Skeletal muscle satellite cell (primary cell): ENCODE data around the gene NIM1K.
"Not testable (repeated sequence)": the region's sequence is repeated elsewhere in the genome, so short reads cannot be mapped to it uniquely, and the experiment has no call there.

Experiments
- H3K27me3 ChIP-seq: 2 replicates; pipeline ENCODE4 v1.7.0; 2013; ENCODE audit warnings: low read length; ENCODE audit not compliant: control insufficient read depth, insufficient read depth
- H3K36me3 ChIP-seq: 2 replicates; pipeline ENCODE4 v1.7.0; 2013; ENCODE audit warnings: mild to moderate bottlenecking, control low read depth, low read length; ENCODE audit not compliant: insufficient read depth
- H3K4me1 ChIP-seq: 2 replicates; pipeline ENCODE4 v1.7.0; 2013; ENCODE audit warnings: low read length; ENCODE audit not compliant: control insufficient read depth, insufficient read depth
- H3K4me2 ChIP-seq: 2 replicates; pipeline ENCODE4 v1.7.0; 2013; ENCODE audit warnings: mild to moderate bottlenecking, low read length
- H3K4me3 ChIP-seq: 2 replicates; pipeline ENCODE4 v1.7.0; 2013; ENCODE audit warnings: low read length
- H3K9ac ChIP-seq: 2 replicates; pipeline ENCODE4 v1.7.0; 2013; ENCODE audit warnings: mild to moderate bottlenecking, low read depth, low read length, moderate library complexity
- H3K9me3 ChIP-seq: replicated peaks from 2 replicates; pipeline ENCODE4 v1.7.0; 2013; ENCODE audit warnings: mild to moderate bottlenecking, control low read depth, low read length

The NIM1K gene

GRCh38 chr5:43256261-43256966, 64.4 kb downstream of the NIM1K start:
- H3K4me1 ChIP-seq = no peaks in the 10 kb centered on the region
- H3K9ac ChIP-seq = no peak overlapping the region
- H3K27me3 ChIP-seq = peaks cover 14% of the 10 kb centered on the region
- no peaks in the 10 kb centered on the region for H3K36me3 ChIP-seq
- H3K4me2 ChIP-seq = no peak overlapping the region
- H3K9me3 ChIP-seq = no peaks in the 10 kb centered on the region
- no peak overlapping the region for H3K4me3 ChIP-seq

GRCh38 chr5:43258116-43258515, 66.1 kb downstream of the NIM1K start:
- Histone ChIP-seq H3K9me3 (no peaks in the 10 kb centered on the region), H3K27me3 (peaks cover 4% of the 10 kb centered on the region), H3K36me3 (no peaks in the 10 kb centered on the region), H3K4me1 (no peaks in the 10 kb centered on the region), H3K9ac (no peak overlapping the region), H3K4me2 (no peak overlapping the region), H3K4me3 (no peak overlapping the region)

DNA sequence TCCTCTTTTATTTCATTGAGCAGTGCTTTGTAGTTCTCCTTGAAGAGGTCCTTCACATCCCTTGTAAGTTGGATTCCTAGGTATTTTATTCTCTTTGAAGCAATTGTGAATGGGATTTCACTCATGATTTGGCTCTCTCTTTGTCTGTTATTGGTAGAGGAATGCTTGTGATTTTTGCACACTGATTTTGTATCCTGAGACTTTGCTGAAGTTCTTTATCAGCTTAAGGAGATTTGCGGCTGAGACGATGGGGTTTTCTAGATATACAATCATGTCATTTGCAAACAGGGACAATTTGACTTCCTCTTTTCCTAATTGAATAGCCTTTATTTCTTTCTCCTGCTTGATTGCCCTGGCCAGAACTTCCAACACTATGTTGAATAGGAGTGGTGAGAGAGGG, 70.2 kb downstream of the NIM1K start:
- H3K4me2 ChIP-seq, H3K9ac ChIP-seq, H3K4me3 ChIP-seq, H3K9me3 ChIP-seq, H3K27me3 ChIP-seq, H3K4me1 ChIP-seq, H3K36me3 ChIP-seq: not testable (repeated sequence)

GRCh38 chr5:43268188-43268820, 76.3 kb downstream of the NIM1K start:
- Histone ChIP-seq H3K4me1 (no peaks in the 10 kb centered on the region), H3K4me2 (no peak overlapping the region), H3K4me3 (no peak overlapping the region), H3K27me3 (peaks cover 10% of the 10 kb centered on the region), H3K36me3 (no peaks in the 10 kb centered on the region), H3K9ac (no peak overlapping the region), H3K9me3 (no peaks in the 10 kb centered on the region)

- H3K27me3 ChIP-seq = peaks cover 24% of the 10 kb centered on the region
- no peaks in the 10 kb centered on the region for H3K4me1 ChIP-seq
- no peaks in the 10 kb centered on the region for H3K9me3 ChIP-seq
- H3K36me3 ChIP-seq = no peaks in the 10 kb centered on the region
- H3K9ac ChIP-seq = no peak overlapping the region
- no peak overlapping the region for H3K4me3 ChIP-seq
- H3K4me2 ChIP-seq = no peak overlapping the region
Measured at GRCh38 chr5:43270645-43271044, 78.6 kb downstream of the NIM1K start.

DNA sequence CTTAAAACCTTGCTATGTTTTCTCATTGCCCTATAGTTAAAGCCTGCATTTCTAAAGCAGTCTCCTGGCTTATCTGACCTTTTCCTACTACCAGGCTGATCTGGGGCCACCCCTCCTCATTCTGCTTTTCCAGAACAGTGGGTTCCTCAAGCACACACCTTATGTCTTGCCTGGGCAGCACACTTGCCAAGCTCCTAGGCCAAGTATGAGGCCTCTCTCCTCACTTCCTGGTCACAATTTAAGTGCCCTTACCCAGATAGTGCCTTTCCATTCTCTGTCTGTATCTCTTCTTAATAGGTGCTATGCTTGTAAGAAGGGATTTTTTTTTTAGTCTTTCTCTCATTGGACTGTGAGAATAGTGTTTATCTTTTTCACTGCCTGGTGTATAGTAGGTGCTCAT, 81.5 kb downstream of the NIM1K start:
- no peak overlapping the region for H3K4me3 ChIP-seq
- H3K4me2 ChIP-seq = no peak overlapping the region
- no peaks in the 10 kb centered on the region for H3K4me1 ChIP-seq
- H3K36me3 ChIP-seq = no peaks in the 10 kb centered on the region
- peaks cover 24% of the 10 kb centered on the region for H3K27me3 ChIP-seq
- H3K9ac ChIP-seq = no peak overlapping the region
- H3K9me3 ChIP-seq = no peaks in the 10 kb centered on the region

DNA sequence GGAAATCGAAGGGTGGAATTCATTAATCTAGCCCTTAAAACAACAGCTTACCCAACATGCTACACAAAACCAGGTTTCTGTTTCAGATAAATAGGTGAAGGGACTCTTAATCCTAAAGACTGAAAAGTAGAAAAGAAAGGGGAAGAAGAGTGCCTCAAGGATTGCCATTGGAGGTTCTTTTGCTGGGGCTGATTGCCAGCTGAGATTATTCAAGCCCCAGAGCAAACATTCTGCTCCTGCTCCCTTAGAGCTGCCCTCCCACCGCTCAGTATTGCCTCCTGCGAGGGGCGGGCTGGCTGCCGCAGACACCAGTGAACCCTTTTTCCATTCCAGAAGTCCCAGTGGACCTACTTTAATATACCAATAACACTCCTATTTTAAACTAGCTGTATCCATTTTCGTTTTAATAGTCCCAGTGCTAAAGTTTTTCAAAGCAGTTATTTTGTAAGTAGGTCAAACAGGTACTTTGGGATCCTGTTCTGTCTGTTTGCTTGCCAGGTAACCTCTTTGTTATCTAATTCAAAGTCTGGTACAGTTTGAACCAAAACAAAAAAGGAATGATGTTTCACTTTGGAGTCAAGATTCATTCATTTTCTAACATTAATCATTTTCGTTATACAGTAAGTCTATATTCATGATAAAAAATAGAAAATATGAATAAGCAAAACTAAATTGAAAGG, 82.5 kb downstream of the NIM1K start:
- H3K9me3 ChIP-seq = no peaks in the 10 kb centered on the region
- no peak overlapping the region for H3K4me2 ChIP-seq
- H3K4me3 ChIP-seq = no peak overlapping the region
- H3K36me3 ChIP-seq = no peaks in the 10 kb centered on the region
- no peak overlapping the region for H3K9ac ChIP-seq
- peaks cover 24% of the 10 kb centered on the region for H3K27me3 ChIP-seq
- no peaks in the 10 kb centered on the region for H3K4me1 ChIP-seq

DNA sequence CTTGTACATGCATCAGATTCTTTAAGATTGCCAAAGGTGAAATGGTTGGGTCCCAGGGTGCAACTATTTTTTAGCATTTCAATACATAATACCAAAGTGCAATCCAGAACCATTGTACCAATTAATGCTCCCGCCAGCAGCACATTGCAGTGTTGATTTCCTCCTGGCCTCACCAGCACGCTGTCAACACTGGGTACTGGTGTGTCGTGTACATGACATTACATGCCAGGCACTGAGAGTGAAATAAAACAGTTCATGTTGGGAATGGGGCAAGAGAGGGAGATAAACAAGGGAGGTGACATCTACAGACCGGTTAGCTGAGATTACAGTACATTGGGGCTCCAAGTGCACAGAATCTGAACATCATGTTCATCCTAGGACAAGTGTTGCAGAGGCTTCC, 83.4 kb downstream of the NIM1K start:
- Histone ChIP-seq H3K9me3 (no peaks in the 10 kb centered on the region), H3K4me3 (no peak overlapping the region), H3K27me3 (peaks cover 24% of the 10 kb centered on the region), H3K9ac (no peak overlapping the region), H3K4me1 (no peaks in the 10 kb centered on the region), H3K4me2 (no peak overlapping the region), H3K36me3 (no peaks in the 10 kb centered on the region)

- Histone ChIP-seq H3K4me3 (no peak overlapping the region), H3K4me1 (no peaks in the 10 kb centered on the region), H3K36me3 (no peaks in the 10 kb centered on the region), H3K4me2 (no peak overlapping the region), H3K27me3 (peaks cover 7% of the 10 kb centered on the region), H3K9ac (no peak overlapping the region), H3K9me3 (no peaks in the 10 kb centered on the region)
Measured at GRCh38 chr5:43279548-43280274, 87.7 kb downstream of the NIM1K start.

- no peak overlapping the region for H3K4me3 ChIP-seq
- no peaks in the 10 kb centered on the region for H3K4me1 ChIP-seq
- no peaks in the 10 kb centered on the region for H3K27me3 ChIP-seq
- no peak overlapping the region for H3K9ac ChIP-seq
- peaks cover 6% of the 10 kb centered on the region for H3K36me3 ChIP-seq
- no peak overlapping the region for H3K4me2 ChIP-seq
- H3K9me3 ChIP-seq = no peaks in the 10 kb centered on the region
Measured at GRCh38 chr5:43281840-43282658, 90.0 kb downstream of the NIM1K start.

- Histone ChIP-seq H3K9ac (no peak overlapping the region), H3K4me2 (no peak overlapping the region), H3K36me3 (peaks cover 32% of the 10 kb centered on the region), H3K27me3 (no peaks in the 10 kb centered on the region), H3K4me3 (no peak overlapping the region), H3K9me3 (no peaks in the 10 kb centered on the region), H3K4me1 (no peaks in the 10 kb centered on the region)
Measured at GRCh38 chr5:43286623-43287022, 94.6 kb downstream of the NIM1K start.
